SW 1271 (cell line): Measurements from ENCODE around the gene BRAF.
"Not testable (repeated sequence)": the region's sequence is repeated elsewhere in the genome, so short reads cannot be mapped to it uniquely, and the experiment has no call there.

ENCODE experiments used
- DNase-seq, 2 experiments: peaks; one replicate each; lab custom pipeline; 2025; lab: John Stamatoyannopoulos, UW

Gene BRAF

DNA sequence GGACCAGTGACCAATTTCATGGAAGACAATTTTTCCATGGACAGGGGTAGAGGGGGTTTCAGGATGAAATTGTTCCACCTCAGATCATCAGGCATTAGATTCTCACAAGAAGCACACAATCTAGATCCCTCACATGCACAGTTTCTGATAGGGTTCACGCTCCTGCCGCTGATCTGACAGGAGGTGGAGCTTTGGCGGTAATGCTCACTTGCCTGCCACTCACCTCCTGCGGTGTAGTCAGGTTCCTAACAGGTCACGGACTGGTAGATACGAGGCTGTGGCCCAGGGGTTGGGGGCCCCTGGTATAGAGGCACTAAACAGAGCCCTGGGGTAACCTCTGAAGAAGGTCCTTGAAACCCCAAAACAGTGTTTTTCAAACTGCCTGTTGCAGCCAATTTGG is 6.5 kb downstream of the BRAF start:
- DNase-seq, result no peak

DNA sequence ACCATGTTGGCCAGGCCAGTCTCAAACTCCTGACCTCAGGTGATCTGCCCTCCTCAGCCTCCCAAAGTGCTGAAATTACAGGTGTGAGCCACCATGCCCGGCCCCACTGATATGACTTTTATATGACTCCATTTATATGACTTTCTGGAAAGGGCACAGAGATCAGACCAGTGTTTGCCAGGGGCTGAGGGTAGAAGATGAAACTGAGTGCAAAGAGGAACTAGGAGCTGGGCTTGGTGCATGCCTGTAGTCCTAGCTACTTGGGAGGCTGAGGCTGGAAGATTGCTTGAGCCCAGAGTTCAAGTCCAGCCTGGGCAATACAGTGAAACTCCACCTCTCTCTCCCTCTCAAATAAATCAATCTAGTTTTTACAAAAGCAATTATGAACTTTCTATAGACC is 7.5 kb downstream of the BRAF start:
- DNase-seq, result no peak

GRCh38 chr7:140915935-140916555 is 8.7 kb downstream of the BRAF start:
- DNase-seq, result no peak

- no peak for DNase-seq
Measured at GRCh38 chr7:140914083-140914482, 10.6 kb downstream of the BRAF start.

GRCh38 chr7:140913596-140913928 is 11.2 kb downstream of the BRAF start:
- DNase-seq, result not testable (repeated sequence)

DNA sequence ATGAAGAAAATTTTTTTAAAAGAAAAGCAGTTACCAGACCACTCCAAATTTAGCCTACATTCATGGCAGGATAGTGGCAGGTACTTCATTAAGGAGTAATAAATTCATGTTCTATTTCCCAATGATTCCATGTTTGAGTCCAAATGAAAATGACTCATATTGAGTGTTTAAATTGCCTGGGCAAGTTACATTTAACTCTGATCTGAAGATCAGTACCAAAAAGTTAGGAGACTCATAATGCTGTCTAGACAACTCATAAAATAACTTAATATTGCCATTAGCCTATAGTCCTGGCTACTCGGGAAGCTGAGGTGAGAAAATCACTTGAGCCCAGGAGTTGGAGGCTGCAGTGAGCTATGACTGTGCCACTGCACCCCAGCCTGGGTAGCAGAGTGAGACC is 13.0 kb downstream of the BRAF start:
- DNase-seq, result no peak

GRCh38 chr7:140909476-140910161 is 15.1 kb downstream of the BRAF start:
- no peak for DNase-seq

DNA sequence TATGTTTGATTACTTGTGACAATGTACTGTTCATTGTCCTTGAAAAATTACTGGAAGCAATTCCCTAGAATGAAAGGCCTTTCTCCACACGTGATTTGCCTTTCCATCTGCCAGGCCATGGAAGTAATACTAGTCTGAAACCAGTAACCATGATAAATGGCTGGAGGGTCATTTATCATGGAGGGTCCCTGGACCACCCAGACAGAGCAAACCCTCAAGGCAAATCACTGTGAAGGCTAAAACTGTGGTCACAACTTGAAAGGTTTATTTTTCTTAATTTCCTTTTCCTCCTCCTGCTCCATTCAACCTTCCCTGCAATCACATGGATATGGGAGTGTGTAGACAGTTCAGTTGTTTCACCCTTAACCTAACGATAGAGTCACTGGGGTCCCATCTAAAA is 16.4 kb downstream of the BRAF start:
- no peak for DNase-seq

GRCh38 chr7:140903741-140904480 is 20.8 kb downstream of the BRAF start:
- no peak for DNase-seq

DNA sequence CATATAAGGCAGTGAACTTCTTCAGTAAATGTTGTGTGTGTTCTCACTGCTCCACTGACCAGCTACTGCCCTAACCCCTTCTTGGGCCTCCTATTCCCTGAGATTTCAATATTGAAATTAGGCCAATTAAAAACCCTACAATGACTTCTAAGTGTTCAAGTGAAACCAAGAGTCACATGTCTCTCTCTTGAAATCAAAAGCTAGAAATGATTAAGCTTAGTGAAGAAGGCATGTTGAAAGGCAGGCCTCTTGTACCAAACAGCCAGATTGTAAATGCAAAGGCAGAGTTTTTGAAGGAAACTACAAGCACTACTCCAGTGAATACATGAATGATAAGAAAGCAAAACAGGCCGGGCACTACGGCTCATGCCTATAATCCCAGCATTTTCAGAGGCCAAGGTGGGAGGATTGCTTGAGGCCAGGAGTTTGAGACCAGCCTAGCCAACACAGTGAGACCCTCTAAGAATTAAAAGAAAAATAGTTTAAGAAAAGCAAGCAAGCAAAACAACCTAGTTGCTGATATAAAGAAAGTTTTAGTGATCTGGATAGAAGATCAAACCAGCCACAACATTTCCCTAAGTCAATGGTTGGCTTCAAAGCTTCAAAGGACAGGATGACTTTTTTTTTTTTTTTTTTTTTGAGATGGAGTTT is 22.3 kb downstream of the BRAF start:
- DNase-seq, result no peak

GRCh38 chr7:140901941-140902302 is 22.8 kb downstream of the BRAF start:
- no peak for DNase-seq

- DNase-seq, result no peak
Measured at GRCh38 chr7:140899883-140900282, 24.8 kb downstream of the BRAF start.

- DNase-seq, result no peak
Measured at GRCh38 chr7:140898786-140899536, 25.8 kb downstream of the BRAF start.

DNA sequence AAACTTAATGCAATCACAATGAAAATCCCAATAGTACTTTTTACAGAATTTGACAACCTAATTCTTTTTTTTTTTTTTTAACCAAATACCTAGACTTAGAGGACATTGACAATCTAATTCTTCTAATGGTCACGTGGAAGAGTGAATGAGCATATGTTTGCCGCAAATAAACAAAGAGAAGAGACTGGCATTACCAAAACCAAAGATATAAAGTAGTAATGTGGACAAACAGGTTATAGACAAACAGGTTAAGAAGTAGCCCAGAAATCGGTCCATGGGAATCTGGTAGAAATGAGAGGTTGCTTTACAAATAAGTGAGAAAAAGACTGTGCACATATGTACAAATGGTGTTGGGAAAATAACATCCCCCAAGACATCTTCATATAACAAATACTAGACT is 27.7 kb downstream of the BRAF start:
- DNase-seq, result no peak

DNA sequence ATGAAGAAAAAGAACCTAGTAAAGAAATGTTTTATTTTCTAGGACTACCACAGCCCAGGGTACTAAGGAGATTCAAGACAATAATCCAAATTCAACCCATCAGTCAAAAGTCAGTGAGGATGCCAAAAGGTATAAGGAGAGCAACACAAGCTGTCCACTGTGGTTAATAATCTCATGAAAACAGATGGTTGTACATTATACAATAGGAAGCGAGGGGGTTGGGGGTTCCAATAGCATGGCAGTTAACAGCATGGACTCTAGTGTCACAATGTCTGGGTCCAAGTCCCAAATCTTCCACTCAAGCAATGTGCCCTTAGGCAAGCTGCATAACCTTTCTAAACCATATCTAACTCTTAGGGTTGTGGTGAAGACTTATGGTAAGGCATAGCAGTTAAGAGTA is 35.1 kb downstream of the BRAF start:
- DNase-seq, result no peak

- DNase-seq, result no peak
Measured at GRCh38 chr7:140889150-140889549, 35.6 kb downstream of the BRAF start.

GRCh38 chr7:140888087-140888486 is 36.6 kb downstream of the BRAF start:
- no peak for DNase-seq

- DNase-seq, result no peak
Measured at GRCh38 chr7:140885735-140886334, 38.9 kb downstream of the BRAF start.

DNA sequence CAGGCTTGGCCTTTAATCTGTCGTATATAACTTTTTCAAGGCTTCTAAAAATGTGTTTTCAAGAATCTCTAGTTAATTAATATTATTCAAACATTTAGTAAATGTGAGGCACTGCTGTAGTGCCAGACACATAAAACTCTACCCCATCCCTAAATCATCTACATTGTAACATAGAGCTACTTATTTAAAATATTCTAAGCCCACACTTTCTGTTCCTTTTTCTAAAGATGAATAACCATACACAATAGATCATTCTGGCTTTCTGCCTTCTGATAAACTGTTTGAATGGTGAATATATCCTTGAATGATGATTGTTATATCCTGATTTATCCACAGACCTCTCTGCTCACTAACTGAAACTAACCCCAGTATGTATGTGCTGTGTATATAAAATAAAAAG is 41.4 kb downstream of the BRAF start:
- DNase-seq, result no peak

- not testable (repeated sequence) for DNase-seq
Measured at GRCh38 chr7:140882834-140883233, 41.9 kb downstream of the BRAF start.

- no peak for DNase-seq
Measured at GRCh38 chr7:140881507-140882228, 43.1 kb downstream of the BRAF start.
